Left lung (tissue), 10 donors: Measurements from ENCODE around the gene TMEM203. TPM values are rescaled to one million over a fixed set of nuclear protein-coding genes. Genes with fewer than 3 reads are reported as not detected.

ENCODE experiments used
- ATAC-seq: fragments of 200-7000 bp; cut with Tn5 transposase; one replicate; pipeline ENCODE4 v1.9.1; 2020; ENCODE audit warnings: moderate library complexity
- DNase-seq, 4 donors: peaks; one replicate each; pipeline ENCODE4 v3.0.0-alpha.2; 2013 to 2020
- H3K27ac ChIP-seq, 2 donors: fragments of 200-600 bp; sonication (generic) in 1 of 2; one replicate each; pipeline versions ENCODE4 v1.5.0 to v1.8.0; 2020 to 2021
- H3K27me3 ChIP-seq, 2 donors: fragments of 200-600 bp; sonication (generic) in 1 of 2; one replicate each; pipeline versions ENCODE4 v1.5.0 to v1.8.0; 2020 to 2021
- H3K36me3 ChIP-seq, 2 donors: fragments of 200-600 bp; sonication (generic) in 1 of 2; one replicate each; pipeline versions ENCODE4 v1.5.0 to v1.8.0; 2020 to 2021
- H3K4me1 ChIP-seq, 2 donors: fragments of 200-600 bp; one replicate each; pipeline ENCODE4 v1.8.0; 2021
- H3K4me3 ChIP-seq, 2 donors: fragments of 200-600 bp; sonication (generic) in 1 of 2; one replicate each; pipeline versions ENCODE4 v1.5.0 to v1.8.0; 2020 to 2021; ENCODE audit warnings: mild to moderate bottlenecking in 1 of 2
- H3K9me3 ChIP-seq, 2 donors: fragments of 200-600 bp; sonication (generic) in 1 of 2; one replicate each; pipeline versions ENCODE4 v1.5.0 to v1.8.0; 2020 to 2021
- intact Hi-C, 2 donors: fragments of 100-400 bp; cut with DNase I; formaldehyde crosslinking; loops; one replicate each; pipeline versions ENCODE4 v1.11.2 to v1.14.2; 2022
- polyA plus RNA-seq, 6 donors: library from polyadenylated mRNA; unstranded; fragments of 120-200 nt; gene quantifications; one replicate each; pipeline ENCODE4 v1.2.1, GENCODE V29; 2013; ENCODE audit not compliant: insufficient read length in 6 of 6
- total RNA-seq, 2 donors: library from RNA; stranded (reverse); fragmentation: NEBNext Ultra II Directional; extraction: Animal tissue kit (Norgen Biotek cat#: 25700); gene quantifications; one replicate each; pipeline ENCODE4 v1.2.1, GENCODE V29; 2021
- TF ChIP-seq, protein P1 (sequence below), 2 donors: fragments of 200-600 bp; sonication (generic) in 1 of 2; IDR thresholded peaks; one replicate each; pipeline versions ENCODE4 v1.5.0 to v1.8.0; 2021; ENCODE audit warnings: antibody characterized with exemption in 2 of 2
- donor health status: DM: no; HTN: yes; CAD: no.
- donor health status: DM: no; HTN: no; CAD: no.

TMEM203 gene
- total and polyA plus RNA-seq, 8 donors: 30.4 to 37.8 (median 31.8) TPM

DNA sequence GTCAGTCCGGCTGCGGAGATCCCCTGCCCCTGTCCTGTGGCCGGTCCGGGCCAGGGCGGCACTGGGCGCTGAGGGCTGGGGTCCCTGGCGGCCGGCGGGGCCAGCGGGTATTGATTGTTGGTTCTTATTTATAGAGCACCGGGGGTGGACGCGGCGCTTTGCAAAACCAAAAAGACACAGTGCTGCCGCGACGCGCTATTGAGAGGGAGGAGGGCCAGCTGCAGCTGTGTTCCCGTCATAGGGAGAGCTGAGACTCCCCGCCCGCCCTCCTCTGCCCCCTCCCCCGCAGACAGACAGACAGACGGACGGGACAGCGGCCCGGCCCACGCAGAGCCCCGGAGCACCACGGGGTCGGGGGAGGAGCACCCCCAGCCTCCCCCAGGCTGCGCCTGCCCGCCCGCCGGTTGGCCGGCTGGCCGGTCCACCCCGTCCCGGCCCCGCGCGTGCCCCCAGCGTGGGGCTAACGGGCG lies 38.1 kb downstream of the TMEM203 start:
- Histone ChIP-seq H3K27ac (no peak overlapping the region), H3K4me1 (peaks cover 14 to 36% of the 10 kb centered on the region in 2 donors), H3K4me3 (no peak overlapping the region), H3K9me3 (no peaks in the 10 kb centered on the region), H3K36me3 (no peaks in the 10 kb centered on the region), H3K27me3 (peaks cover 84 to 100% of the 10 kb centered on the region in 2 donors)
- TF ChIP-seq, protein P1, sequence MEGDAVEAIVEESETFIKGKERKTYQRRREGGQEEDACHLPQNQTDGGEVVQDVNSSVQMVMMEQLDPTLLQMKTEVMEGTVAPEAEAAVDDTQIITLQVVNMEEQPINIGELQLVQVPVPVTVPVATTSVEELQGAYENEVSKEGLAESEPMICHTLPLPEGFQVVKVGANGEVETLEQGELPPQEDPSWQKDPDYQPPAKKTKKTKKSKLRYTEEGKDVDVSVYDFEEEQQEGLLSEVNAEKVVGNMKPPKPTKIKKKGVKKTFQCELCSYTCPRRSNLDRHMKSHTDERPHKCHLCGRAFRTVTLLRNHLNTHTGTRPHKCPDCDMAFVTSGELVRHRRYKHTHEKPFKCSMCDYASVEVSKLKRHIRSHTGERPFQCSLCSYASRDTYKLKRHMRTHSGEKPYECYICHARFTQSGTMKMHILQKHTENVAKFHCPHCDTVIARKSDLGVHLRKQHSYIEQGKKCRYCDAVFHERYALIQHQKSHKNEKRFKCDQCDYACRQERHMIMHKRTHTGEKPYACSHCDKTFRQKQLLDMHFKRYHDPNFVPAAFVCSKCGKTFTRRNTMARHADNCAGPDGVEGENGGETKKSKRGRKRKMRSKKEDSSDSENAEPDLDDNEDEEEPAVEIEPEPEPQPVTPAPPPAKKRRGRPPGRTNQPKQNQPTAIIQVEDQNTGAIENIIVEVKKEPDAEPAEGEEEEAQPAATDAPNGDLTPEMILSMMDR (IDR thresholded peaks at IDR 0.05): no peak
- ATAC-seq (no peak), DNase-seq (no peak)
- intact Hi-C loops: no loop called here

DNA sequence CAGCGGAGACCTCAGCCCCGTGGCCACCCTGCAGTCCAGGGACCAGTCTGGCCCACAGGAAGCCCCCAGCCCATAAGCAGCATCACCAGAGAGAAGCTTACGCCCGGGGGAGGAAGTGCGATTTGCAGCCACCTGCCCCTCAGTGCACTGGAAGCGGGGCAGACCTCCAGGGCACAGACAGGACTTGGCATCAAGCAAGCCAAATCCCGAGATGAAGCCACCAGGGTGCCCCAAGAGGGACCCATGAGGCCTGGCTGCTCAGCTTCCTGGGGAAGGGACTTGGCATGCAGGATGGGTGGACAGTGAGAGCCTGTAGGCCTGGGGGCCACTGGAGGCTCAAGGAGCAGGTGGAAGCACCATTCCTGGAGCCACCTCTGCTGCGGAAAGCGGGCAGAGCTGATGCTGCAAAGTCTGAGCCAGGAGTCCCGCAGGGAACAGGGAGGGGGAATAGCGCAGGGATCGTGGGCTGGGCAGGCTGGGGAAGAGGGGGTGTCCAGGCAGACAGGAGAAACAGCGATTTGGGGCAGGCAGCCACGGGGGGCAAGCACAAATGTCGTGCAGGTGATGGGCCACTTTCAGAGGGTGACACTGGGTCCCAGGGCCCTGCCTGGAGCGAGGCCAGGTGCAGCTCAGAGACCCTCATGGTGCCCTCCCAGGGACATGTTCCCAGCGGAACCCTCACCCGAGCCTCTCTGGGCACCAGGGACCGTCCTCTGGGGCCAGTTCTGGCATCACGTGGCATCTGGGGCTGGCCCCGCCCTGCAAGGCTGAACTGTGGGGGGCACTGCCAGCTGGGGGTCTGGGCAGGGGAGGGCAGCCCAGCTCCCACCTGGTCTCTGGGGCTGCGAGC lies 38.8 kb downstream of the TMEM203 start:
- H3K27me3 ChIP-seq: peaks cover 91 to 100% of the 10 kb centered on the region in 2 donors
- H3K36me3 ChIP-seq: no peaks in the 10 kb centered on the region
- DNase-seq (no peak), ATAC-seq (no peak)
- no peak overlapping the region for H3K4me3 ChIP-seq
- H3K27ac ChIP-seq: no peak overlapping the region
- TF ChIP-seq, protein P1 (IDR thresholded peaks at IDR 0.05): no peak
- no peaks in the 10 kb centered on the region for H3K9me3 ChIP-seq
- H3K4me1 ChIP-seq: peaks cover 14 to 41% of the 10 kb centered on the region in 2 donors
- intact Hi-C loops: no loop called here

DNA sequence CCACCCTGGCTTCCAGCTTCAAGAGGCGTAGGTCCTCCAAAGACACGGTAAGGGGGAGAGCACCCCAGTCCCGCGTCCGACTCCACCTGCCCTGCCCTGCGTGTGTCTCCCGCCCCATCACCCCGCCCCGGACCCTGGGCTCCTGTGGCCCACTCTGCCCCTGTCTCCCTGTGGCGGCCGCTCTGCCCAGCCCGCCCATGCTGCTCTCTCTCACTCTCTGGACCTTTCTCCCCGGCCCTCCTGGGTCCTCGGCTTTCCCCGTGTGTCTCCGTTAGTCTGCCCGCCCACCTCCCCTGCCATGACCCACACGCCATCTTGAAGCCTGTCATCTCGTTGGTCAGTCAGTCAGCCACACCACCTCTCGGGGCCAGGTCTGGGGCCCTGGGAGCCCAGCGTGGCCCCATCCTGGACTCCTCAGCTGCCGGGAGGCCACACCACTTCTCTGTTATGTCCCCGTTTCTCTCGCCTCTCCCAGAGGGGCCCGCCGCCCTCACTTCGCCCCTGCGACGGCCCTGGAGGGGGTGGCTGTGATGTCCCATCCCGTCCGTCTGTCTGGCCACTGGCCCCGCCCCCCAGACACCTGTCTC lies 40.1 kb downstream of the TMEM203 start:
- intact Hi-C loops: no loop called here
- TF ChIP-seq, protein P1 (IDR thresholded peaks at IDR 0.05): no peak

DNA sequence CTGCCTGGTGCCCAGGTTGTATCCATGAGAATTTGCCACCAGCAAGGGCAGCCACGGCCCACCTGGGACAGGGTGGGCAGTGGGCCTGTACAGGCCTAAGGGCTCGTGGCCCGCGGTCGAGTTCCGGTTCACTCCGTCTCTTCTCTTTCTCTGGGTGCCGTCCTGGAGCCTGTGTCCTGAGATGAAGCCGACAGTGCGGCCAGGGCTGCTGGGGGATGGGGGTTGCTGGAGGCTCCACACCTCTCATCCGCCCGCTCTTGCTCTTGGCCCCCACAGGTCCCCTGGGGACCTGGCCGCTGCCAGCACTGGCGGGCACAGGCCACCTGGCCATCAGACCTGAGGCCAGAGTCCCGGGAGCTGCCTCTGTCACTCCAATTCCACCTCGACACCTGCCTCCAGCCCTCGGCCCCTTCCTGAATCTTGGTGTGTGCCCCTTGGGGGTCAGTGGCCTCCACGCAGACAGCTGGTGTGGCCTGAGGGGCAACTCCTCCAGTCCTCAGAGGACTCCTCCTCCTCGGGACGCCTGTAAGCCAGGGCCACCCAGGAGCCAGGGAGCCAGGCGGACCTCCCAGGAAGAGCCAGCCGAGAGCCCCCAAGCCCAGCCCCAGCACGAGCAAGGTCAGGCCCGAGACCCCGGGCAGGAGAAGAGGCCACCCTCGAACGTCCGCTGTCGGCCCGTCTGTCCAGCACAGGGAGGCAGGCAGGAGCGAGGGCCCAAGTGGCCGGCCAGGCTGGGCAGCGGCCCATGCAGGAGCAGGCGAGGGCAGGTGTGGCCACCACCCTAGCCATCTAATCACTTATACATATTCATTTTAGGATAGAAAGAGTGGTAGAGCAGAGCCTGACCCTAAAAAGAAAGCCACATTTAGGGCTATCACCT lies 40.8 kb downstream of the TMEM203 start:
- Histone ChIP-seq H3K4me3 (no peak overlapping the region), H3K36me3 (no peaks in the 10 kb centered on the region), H3K27ac (no peak overlapping the region), H3K9me3 (no peaks in the 10 kb centered on the region), H3K27me3 (peaks cover 96 to 100% of the 10 kb centered on the region in 2 donors), H3K4me1 (peaks cover 14 to 38% of the 10 kb centered on the region in 2 donors)
- no peak for ATAC-seq
- DNase-seq: no peak
- intact Hi-C loops: no loop called here
- TF ChIP-seq, protein P1 (IDR thresholded peaks at IDR 0.05): no peak

More for the DNA sequence above, 40.1 kb downstream of the TMEM203 start:
- no peak for DNase-seq
- Histone ChIP-seq H3K9me3 (no peaks in the 10 kb centered on the region), H3K4me1 (peaks cover 14 to 42% of the 10 kb centered on the region in 2 donors), H3K27me3 (peaks cover 97 to 100% of the 10 kb centered on the region in 2 donors), H3K4me3 (no peak overlapping the region), H3K27ac (no peak overlapping the region), H3K36me3 (no peaks in the 10 kb centered on the region)
- ATAC-seq: no peak
